Transverse colon (tissue), 3 donors: ENCODE data around the gene NISCH.

Experiments
- EP300 ChIP-seq: sonication (generic); formaldehyde crosslinking; IDR thresholded peaks from one replicate; pipeline ENCODE4 v1.6.1; 2017; ENCODE audit warnings: antibody characterized with exemption, low read depth
- POLR2A ChIP-seq: fragments of 450-650 bp; IDR thresholded peaks from one replicate; pipeline ENCODE4 v1.6.1; 2016; ENCODE audit warnings: antibody characterized with exemption, mild to moderate bottlenecking, moderate library complexity
- TF ChIP-seq, protein P1 (sequence below), 5 experiments: fragments of 200-600 bp in 3 of 5; fragments of 450-650 bp in 2 of 5; sonication (generic) in 3 of 5; IDR thresholded peaks; 1 replicate in 2 of 5; 2 replicates in 3 of 5; pipeline ENCODE4 v1.5.1; 2016 to 2017; ENCODE audit warnings: antibody characterized with exemption in 5 of 5, inconsistent platforms in 3 of 5, mild to moderate bottlenecking in 2 of 5, moderate library complexity in 1 of 5

DNA sequence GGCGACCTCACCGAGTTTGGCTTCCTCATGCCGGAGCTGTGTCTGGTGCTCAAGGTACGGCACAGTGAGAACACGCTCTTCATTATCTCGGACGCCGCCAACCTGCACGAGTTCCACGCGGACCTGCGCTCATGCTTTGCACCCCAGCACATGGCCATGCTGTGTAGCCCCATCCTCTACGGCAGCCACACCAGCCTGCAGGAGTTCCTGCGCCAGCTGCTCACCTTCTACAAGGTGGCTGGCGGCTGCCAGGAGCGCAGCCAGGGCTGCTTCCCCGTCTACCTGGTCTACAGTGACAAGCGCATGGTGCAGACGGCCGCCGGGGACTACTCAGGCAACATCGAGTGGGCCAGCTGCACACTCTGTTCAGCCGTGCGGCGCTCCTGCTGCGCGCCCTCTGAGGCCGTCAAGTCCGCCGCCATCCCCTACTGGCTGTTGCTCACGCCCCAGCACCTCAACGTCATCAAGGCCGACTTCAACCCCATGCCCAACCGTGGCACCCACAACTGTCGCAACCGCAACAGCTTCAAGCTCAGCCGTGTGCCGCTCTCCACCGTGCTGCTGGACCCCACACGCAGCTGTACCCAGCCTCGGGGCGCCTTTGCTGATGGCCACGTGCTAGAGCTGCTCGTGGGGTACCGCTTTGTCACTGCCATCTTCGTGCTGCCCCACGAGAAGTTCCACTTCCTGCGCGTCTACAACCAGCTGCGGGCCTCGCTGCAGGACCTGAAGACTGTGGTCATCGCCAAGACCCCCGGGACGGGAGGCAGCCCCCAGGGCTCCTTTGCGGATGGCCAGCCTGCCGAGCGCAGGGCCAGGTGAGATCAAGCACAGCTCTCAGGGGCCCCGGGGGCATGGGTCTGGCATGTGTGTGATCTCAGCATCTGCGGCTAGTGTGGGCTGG is 32.6 kb downstream of the NISCH start:
- TF ChIP-seq, protein P1, sequence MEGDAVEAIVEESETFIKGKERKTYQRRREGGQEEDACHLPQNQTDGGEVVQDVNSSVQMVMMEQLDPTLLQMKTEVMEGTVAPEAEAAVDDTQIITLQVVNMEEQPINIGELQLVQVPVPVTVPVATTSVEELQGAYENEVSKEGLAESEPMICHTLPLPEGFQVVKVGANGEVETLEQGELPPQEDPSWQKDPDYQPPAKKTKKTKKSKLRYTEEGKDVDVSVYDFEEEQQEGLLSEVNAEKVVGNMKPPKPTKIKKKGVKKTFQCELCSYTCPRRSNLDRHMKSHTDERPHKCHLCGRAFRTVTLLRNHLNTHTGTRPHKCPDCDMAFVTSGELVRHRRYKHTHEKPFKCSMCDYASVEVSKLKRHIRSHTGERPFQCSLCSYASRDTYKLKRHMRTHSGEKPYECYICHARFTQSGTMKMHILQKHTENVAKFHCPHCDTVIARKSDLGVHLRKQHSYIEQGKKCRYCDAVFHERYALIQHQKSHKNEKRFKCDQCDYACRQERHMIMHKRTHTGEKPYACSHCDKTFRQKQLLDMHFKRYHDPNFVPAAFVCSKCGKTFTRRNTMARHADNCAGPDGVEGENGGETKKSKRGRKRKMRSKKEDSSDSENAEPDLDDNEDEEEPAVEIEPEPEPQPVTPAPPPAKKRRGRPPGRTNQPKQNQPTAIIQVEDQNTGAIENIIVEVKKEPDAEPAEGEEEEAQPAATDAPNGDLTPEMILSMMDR (IDR thresholded peaks at IDR 0.05): no peak
- no peak for TF ChIP-seq EP300
- no peak for TF ChIP-seq POLR2A
